Endothelial cell of hepatic sinusoid (primary cell): ENCODE data around the gene LRRC9.

Experiments
- in situ Hi-C: cut with HindIII; loops from 2 replicates; pipeline ENCODE4 v1.10.0; 2017; ENCODE audit warnings: low sequenced_read_pairs

The LRRC9 gene

GRCh38 chr14:60058087-60058486 lies 138.1 kb downstream of the LRRC9 start:
- in situ Hi-C loops, result loop anchor here (5.0 kb wide), 1 partner anchor 34 kb away; the partner anchor contains the start of gene PCNX4

- in situ Hi-C loops, result no loop called here
Observed at GRCh38 chr14:60061371-60061770, 141.4 kb downstream of the LRRC9 start.

GRCh38 chr14:60064491-60065072 lies 144.6 kb downstream of the LRRC9 start:
- in situ Hi-C loops, result no loop called here

- in situ Hi-C loops, result no loop called here
Observed at GRCh38 chr14:60067882-60068281, 147.9 kb downstream of the LRRC9 start.

- in situ Hi-C loops, result no loop called here
Observed at GRCh38 chr14:60079723-60080122, 159.8 kb downstream of the LRRC9 start.

GRCh38 chr14:60085085-60085484 lies 165.1 kb downstream of the LRRC9 start:
- in situ Hi-C loops, result no loop called here

GRCh38 chr14:60085693-60086092 lies 165.7 kb downstream of the LRRC9 start:
- in situ Hi-C loops, result no loop called here

- in situ Hi-C loops, result no loop called here
Observed at GRCh38 chr14:60087668-60088067, 167.7 kb downstream of the LRRC9 start.

GRCh38 chr14:60089221-60089620 lies 169.3 kb downstream of the LRRC9 start:
- in situ Hi-C loops, result no loop called here

- in situ Hi-C loops, result loop anchor here (5.0 kb wide), 1 partner anchor 34 kb away; no protein-coding TSS in a partner anchor
Observed at GRCh38 chr14:60090864-60091519, 171.0 kb downstream of the LRRC9 start.

GRCh38 chr14:60091550-60092525 lies 171.9 kb downstream of the LRRC9 start, which contains the start of gene PCNX4:
Gene PCNX4 (plus strand): TSS chr14:60091923. CDS start chr14:60107639, 15,716 bp downstream.
- in situ Hi-C loops, result loop anchor here (5.0 kb wide), 1 partner anchor 35 kb away; no protein-coding TSS in a partner anchor

GRCh38 chr14:60092526-60092920 lies 172.6 kb downstream of the LRRC9 start:
- in situ Hi-C loops, result loop anchor here (5.0 kb wide), 1 partner anchor 35 kb away; no protein-coding TSS in a partner anchor

- in situ Hi-C loops, result loop anchor here (5.0 kb wide), 1 partner anchor 36 kb away; no protein-coding TSS in a partner anchor
Observed at GRCh38 chr14:60093080-60093479, 173.1 kb downstream of the LRRC9 start.

- in situ Hi-C loops, result loop anchor here (5.0 kb wide), 1 partner anchor 36 kb away; no protein-coding TSS in a partner anchor
Observed at GRCh38 chr14:60093606-60094005, 173.7 kb downstream of the LRRC9 start.

- in situ Hi-C loops, result loop anchor here (5.0 kb wide), 1 partner anchor 37 kb away; no protein-coding TSS in a partner anchor
Observed at GRCh38 chr14:60094306-60094897, 174.5 kb downstream of the LRRC9 start.

GRCh38 chr14:60095231-60095630 lies 175.3 kb downstream of the LRRC9 start:
- in situ Hi-C loops, result loop anchor here (5.0 kb wide), 1 partner anchor 57 kb away; no protein-coding TSS in a partner anchor

GRCh38 chr14:60095781-60096450 lies 176.0 kb downstream of the LRRC9 start:
- in situ Hi-C loops, result loop anchor here (5.0 kb wide), 1 partner anchor 56 kb away; no protein-coding TSS in a partner anchor

GRCh38 chr14:60097974-60098373 lies 178.0 kb downstream of the LRRC9 start:
- in situ Hi-C loops, result loop anchor here (5.0 kb wide), 1 partner anchor 54 kb away; no protein-coding TSS in a partner anchor

- in situ Hi-C loops, result loop anchor here (5.0 kb wide), 1 partner anchor 52 kb away; no protein-coding TSS in a partner anchor
Observed at GRCh38 chr14:60099855-60100254, 179.9 kb downstream of the LRRC9 start.

- in situ Hi-C loops, result no loop called here
Observed at GRCh38 chr14:60101786-60102185, 181.8 kb downstream of the LRRC9 start.
